Stimulated activated CD8-positive, alpha-beta memory T cell treated with anti-CD3 and anti-CD28 coated beads, Interleukin-7, amount 100 ng/mL, for 24 hours (primary cell): Measurements from ENCODE around the gene SNX30.

ENCODE experiments used
- DNase-seq: peaks from one replicate; pipeline ENCODE4 v3.0.0-alpha.2; 2020; ENCODE audit warnings: low read depth

SNX30 gene

DNA sequence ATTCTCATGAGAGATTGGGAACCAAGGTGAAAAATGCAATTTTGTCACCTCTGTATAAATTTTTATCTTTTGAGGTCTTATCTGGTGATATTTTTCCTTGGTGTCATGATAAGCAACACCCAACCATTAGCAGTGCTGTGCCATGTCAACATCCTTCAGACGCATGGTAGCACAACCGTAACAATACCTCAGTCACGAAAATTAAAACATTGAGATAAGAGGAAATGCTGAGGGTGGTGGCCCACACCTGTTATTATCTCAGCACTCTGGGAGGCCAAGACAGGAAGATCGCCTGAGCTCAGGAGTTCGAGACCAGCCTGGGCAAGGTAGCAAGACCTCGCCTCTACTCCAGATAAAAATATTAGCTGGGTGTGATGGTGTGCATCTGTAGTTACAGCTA lies 107.4 kb downstream of the SNX30 start:
- no peak for DNase-seq

DNA sequence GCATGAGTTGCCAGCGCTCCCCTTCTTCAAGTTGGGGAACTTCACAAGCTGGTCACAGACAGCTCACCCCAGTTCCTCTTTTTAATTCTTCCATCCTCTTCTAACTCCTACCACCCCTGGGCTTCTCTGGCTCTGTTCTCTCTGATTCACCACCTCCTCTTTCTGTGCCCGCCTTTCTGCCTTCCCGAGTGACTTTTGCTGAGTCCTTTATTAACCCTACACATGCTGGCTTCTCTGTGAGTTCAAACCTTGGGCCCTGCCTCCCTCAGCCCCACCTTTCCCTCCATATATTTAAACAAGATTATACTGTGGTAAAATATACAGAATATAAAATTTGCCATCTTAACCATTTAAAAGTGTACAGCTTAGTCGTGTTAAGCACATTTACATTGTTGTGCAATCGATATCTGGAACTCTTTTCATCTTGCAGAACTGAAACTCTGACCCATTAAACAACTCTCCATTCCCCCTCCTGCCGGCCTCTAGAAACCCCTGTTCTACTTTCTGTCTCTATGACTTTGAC lies 108.1 kb downstream of the SNX30 start:
- DNase-seq: no peak

DNA sequence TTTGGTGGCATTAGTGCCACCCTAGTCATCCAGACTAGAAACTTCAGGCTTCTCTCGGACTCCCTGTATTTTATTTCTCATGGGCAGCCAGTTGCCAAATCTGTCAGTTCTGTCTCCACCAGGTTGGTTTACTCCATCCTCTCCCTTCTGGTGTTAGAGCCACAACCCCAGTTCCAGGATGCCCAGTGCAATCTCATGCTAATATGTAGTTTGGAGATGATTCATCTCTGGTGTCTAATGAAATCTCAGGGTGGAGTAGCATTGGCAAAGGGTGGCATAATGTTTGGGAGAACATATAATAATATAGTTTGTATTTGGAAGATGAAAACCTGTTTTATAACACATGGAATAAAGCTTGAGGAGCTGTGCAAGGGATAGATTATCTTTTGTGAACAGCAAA lies 109.9 kb downstream of the SNX30 start:
- DNase-seq: no peak

DNA sequence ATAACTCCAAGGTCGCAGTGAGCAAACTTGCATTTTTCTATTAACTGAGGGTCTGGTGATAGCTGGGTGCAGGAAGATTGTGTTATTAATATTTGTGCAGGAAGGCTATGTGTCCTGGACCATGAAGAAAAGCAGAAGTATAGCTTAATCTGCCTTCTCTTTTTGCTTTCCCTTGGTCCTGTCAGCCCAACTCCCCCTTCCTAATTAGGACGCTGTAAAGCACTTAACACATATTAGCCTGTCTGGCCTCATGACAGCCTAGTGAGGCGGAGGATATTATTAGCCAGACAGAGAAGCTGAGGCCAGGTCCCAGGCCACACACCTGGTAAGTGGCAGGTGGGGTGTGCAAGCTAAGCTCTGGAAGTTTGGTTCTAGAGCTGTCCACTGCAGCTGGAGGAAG lies 110.6 kb downstream of the SNX30 start:
- no peak for DNase-seq

DNA sequence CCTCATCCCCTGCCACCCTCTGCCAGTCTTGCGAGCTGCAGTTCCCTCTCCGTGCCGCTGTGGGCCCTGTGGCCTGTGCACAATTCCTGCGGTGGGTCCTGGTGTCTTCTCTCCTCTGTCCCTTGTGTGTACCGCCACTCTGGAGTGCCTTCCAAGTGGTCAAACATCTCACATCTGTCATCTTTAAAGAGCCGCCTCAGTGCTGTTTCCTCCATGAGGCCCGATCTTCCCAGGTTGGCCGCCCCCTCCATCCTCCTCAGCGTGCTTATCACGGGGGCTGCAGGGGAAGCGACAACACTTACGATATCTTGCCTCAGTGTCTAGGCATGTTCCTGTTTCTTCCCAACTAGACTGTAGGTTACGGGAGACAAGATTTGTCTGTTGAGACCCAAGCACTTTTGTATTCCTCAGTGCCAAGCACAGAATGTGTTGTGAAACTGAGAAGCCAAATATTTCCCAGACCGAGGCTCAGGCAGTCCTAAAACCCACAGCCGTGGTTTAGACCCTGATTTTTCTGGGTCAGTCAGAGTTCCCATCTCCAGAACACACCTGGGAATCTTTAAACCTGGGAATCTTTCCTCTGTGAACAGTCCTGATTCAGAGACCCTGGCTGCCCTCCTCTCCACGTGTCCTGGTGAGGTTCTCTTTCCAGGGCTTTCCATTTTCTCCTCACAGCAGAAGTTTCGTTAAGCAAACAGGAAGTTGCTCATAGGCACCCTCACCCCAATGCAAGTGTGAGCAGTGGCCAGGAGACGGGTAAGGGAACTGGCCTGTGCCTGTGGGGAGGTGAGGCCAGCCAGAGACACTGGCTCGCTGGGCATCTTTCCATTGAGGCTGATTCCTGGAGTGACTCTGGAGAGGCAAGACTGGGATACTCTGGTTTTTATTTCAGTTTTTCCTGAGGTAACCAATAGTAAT lies 111.3 kb downstream of the SNX30 start:
- no peak for DNase-seq

DNA sequence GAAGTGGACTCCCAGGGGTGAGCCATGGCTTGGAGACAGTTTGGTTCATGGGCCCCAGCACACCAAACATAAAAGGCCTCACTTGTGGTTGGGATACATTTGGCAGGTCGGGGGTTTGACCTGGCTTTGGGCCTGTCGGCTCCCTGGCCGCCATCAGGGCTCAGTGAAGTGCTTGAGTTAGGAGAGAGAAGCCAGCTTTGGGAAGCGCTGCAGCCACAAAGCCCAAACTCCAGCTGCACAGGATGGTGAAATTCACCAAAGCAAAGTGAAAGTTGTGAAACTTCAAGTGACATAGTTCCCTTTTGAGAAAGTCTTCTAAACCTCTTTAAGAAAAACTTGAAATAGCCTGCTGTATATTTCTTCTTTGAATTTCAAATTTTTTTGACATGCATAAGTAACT lies 112.7 kb downstream of the SNX30 start:
- no peak for DNase-seq

DNA sequence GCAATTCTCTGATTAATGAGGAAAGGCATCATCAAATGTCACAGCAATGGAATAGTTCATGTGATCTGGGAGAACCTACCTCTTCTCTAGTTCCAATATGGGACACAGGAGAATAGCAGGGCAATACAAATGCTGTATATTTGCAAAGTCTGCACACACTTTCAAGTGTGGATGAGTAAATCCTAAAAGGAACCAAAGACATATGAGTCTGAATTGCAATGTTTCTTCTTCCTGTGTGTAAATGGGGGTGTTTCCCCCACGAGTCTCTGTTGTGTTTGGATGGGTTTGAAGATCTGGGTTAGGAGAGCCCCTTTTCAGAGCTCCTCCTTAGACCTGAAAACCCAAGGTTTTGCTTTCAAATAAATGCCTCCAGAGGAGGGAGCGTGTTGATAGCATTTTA lies 113.2 kb downstream of the SNX30 start:
- DNase-seq: no peak

DNA sequence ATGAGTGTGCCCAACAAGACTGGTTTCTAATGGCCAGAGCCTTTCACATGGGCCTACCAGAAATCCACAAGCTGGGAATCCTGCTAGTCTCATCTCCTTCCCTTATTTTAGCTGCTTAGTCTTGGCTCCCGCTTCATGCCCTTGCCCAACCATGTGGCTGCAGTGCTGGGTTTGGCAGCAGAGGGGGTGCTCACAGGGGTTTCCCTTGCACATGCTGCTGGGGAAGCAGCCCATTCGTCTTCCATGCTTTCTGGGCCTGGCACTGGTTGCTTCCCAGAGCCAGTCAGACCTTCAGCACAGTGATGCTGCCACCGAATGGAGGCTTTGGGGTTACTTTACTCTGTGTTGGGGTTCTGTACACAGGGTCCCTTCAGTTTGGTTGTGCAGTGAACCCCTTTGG lies 113.8 kb downstream of the SNX30 start:
- no peak for DNase-seq

DNA sequence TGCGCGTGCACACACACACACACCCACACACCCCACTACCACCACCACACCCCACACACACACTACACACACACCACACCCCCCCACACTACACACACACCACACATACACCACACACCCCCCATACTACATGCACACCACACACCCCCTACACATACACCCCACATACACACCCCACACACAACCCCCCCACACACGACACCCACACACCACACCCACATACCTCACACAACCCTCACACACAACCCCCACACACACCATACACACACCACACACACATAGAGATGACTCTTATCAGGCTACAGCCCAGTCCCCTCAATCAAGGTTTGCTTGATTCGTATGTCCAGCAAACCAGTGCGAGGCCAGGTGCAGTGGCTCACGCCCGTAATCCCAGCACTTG lies 114.4 kb downstream of the SNX30 start:
- DNase-seq: no peak

DNA sequence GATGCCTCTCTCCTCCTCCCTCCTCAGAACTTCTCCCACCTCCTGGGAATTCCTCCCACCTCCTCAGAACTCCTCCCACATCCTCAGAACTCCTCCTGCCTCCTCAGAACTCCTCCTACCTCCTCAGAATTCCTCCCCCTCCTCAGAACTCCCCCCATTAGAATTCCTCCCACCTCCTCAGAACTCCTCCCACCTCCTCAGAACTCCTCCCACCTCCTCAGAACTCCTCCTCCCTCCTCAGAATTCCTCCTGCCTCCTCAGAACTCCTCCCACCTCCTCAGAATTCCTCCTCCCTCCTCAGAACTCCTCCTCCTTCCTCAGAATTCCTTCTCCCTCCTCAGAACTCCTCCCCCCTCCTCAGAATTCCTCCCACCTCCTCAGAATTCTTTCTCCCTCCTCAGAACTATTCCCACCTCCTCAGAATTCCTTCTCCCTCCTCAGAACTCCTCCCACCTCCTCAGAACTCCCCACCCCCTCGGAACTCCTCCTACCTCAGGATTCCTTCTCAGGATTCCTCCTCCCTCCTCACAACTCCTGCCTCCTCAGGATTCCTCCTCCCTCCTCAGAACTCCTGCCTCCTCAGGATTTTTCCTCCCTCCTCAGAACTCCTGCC lies 116.2 kb downstream of the SNX30 start:
- DNase-seq: no peak

DNA sequence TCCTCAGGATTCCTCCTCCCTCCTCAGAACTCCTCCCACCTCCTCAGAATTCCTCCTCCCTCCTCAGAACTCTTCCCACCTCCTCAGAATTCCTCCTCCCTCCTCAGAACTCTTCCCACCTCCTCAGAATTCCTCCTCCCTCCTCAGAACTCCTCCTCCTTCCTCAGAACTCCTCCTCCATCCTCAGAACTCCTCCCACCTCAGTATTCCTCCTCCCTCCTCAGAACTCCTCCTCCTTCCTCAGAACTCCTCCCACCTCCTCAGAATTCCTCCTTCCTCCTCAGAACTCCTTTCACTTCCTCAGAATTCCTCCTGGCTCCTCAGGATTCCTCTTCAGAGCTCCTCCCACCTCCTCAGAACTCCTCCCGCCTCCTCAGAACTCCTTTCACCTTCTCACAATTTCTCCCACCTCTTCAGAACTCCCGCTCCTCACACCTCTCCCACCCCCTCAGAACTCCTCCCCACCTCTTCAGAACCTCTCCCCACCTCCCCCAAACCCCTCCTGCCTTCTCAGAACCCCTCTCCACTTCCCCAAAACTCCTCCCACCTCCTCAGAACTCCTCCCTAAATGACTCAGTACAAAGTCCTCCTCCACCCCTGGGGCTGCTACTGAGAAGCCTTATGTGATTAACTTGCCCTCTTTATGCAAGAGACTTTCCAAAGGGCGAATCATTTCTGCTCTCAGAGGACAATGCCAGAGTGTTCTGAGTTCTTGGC lies 116.9 kb downstream of the SNX30 start:
- DNase-seq: no peak

DNA sequence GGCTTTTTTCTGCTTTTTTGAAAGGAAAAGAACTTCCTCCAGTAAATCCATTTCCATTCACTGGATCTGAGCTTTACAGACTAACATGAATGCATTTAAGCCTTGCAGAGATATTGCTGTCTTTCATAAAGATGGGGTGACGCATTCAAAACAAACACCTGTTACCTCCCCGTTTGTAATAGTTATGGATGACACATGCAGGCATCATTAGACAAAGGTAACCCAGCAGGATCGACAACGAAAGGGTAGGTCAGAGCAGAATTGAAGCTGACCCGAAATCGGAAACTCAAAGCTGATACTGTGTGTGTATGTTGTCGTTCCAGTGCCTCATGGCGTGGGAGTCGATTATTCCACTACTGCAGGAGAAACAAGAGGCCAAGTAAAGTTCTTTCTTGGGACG lies 117.9 kb downstream of the SNX30 start:
- DNase-seq: no peak

DNA sequence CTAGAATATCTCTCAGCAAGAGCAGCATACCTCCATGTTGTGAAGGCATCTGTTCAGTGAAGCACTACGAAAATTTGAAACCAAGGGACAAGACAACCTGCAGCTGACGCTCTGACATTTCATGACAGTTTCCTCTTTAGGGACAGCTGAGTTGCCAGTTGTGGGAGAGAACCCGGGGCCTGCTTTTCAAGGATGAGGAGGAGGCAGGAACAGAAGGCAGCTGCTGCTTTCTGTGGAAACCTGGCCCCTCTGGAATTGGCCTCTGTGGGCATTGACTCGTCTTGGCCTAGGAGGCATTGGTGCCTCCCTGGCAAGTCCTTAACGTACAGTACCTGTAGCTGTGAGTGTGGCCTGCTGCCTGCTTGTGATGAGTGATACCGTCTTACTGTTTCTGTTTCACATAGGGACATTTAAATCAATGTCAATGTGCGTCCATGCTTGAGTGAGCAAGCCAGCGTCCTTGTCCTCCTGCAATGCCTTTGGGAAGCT lies 118.5 kb downstream of the SNX30 start:
- no peak for DNase-seq

DNA sequence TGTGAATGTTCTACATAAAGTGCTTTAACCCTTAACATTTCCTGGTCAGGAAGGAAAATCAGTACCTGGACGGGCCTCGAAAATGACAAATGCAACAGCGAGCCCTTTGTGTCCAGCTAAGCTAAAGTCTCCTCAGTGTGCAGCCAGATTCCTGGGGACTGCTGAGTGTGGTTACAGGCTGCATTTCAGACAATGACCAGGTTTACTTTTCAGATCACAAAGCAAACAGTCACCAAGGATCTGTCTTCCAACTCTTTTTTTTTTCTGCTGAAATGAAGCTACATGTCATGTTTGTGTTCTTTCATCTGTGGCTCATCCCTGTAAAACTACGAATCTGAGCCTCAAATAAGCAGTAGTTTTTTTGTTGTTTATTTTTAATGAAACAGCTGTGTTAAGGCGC lies 119.4 kb downstream of the SNX30 start:
- DNase-seq: no peak

DNA sequence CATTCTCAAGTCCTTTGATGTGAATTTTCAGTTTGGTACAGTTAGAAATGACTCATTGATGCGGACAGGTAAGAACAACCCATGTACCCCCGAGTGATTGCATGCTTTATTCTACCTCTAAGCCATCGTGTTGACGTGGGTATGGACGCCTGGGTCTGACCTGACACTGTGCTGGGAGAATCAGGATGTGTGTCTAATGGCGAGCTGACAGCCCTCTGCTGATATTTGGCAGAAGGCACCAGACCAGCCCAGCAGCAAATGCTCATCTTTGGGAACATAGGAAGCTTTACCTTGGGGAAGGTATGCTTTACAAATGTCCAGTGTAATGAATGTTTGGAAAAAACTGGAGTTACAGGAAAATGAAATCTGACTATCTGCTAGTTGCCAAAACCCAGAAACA lies 120.0 kb downstream of the SNX30 start:
- DNase-seq: no peak

DNA sequence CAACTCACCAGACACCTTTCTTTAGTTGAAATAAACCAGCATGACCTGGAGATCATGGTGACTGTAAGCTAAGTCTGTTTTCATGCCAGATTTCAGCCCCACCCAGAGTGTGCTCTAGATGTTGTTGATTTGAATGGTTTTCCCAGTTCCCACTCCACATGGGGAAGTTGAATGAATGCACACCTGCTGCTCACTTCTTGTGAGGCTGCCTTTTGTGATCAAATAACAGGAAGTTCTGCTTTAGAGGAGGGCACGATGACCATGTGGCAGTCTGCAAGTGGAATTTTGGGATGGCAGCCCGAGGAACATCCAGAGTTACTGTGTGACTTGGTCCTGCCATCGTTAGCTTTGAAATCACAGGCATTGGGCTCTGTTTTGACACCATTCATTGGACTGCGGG lies 121.5 kb downstream of the SNX30 start:
- no peak for DNase-seq

DNA sequence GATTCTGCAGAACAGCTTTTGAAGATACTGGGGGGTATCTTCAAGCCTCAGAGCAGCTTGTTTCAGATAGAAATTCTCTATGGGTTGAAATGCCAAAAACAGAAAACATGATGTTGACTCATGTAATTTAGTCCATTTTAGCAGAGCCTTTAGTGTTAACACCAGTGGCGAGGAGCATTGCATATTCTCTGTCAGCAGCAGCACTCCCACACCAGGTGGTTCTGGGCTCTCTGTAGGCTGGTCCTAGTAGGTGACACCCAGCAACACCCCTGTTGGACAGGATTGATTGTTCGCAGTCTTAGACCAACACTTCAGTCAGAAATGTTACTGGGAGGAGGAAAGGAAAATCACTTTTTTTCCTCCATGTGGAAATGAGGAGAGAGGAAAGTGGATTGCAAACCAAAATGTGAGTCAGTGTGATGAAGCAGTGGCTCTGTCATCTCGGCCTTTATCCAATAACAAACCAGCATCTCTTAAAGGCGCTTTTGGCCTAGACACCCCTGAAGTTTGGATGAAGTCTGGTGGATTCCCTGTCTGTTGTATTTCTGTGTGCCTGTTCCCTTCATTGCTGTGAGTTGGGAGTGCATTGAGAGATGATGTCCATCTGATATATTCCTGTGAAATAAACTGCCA lies 123.3 kb downstream of the SNX30 start:
- no peak for DNase-seq

DNA sequence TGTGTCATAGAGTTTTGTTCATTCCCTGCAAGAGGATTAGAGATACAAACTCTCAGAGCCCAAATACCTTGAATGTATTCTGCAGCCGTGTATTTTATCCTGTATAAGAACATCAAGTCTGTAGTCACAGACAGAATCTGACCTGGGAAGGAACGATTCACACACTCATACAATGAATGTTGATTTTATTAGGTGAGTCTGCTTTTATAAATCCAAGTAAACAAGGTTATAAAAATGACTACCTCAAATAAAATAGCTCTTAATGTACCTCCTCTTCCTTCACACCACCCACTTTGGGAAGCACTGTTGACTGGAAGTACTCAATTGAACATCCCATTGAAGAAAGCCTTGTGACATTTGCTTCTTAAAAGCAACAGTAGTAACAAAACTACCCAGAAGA lies 128.2 kb downstream of the SNX30 start:
- no peak for DNase-seq

DNA sequence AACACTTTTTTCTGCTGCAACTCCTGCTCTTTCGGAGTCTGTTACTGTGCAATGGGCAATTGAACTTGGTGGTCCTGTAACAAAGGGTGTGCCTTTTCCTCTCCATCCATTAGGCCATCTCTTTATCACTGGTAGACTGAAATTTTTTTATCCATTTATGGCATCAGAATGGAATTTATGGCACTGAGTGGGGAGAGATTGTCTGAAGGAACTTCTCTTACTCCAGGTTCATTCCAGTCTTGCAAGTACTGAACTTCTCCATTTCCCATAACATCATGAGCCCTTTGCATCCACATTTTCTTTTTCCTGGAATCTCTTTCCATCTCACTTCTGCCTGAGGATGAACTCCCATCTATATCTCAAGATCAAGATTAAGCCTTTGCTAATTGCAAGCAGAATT lies 130.1 kb downstream of the SNX30 start:
- no peak for DNase-seq

DNA sequence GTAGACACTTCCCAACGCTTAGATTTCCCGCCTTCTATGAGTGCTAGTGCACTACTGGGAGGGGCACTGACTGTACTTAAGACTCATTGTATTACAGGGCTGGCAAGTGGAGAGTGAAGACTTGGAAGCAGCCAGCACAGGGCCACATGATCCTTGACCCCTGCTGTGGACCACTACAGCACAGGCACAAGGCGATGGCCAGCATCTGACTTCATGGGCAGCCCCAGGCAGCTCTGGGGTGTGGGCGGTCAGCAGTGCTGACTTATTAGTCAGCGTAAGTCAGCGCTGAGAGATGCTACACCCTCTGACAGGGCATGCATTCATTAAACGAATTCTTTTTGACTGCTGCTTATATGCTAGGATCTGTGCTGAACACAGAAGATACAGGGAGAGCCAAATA lies 130.8 kb downstream of the SNX30 start:
- no peak for DNase-seq

DNA sequence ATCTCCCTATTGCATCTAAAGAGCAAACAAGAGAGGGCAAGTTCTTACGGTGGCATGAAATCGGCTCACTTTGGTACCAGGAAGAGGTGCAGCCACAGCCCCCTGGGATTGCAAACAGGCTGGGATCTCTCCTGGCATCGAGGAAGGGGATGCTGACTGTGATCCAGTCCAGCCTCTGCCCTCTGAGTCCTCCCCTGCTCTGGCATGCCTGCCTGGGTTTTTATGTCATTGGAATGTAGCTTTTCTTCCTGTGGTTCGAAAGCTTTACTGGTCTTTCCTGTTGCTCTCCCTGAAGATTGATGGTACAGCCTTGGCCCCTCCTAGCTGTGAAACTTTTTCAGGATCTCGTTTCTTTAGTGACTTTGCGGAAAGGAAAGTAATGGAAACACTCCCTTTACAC lies 133.5 kb downstream of the SNX30 start:
- no peak for DNase-seq

DNA sequence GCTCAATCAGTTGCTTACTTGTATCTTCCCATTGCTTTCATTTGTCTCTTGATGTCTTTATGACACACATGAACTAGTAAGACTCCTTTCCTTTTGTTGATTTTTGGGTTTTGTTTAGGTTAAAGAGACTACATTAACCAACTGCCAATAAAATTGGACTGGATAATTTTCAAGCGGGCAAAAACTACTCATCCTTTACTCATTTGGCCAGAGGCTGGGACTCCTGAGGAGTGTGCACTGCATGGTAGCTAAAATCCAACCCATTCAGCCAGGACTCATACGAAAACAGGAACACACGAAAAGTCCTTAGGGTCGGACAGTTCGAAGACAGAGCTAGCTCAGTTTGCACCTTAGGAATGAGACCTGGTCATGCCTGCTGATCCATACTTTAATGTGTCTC lies 134.2 kb downstream of the SNX30 start:
- no peak for DNase-seq
